GM19351 (cell line): ENCODE results near the gene PITPNM1.
A peak's percentile ranks its signal among the peaks of the same experiment; 100 is the strongest.
"Not testable (repeated sequence)": the region's sequence is repeated elsewhere in the genome, so short reads cannot be mapped to it uniquely, and the experiment has no call there.

Source experiments
- ATAC-seq: cut with Tn5 transposase; IDR thresholded peaks from one replicate; pipeline ENCODE4 v1.9.1; 2021; ENCODE audit warnings: mild to moderate bottlenecking, moderate library complexity; ENCODE audit not compliant: unreplicated experiment

Gene PITPNM1

DNA sequence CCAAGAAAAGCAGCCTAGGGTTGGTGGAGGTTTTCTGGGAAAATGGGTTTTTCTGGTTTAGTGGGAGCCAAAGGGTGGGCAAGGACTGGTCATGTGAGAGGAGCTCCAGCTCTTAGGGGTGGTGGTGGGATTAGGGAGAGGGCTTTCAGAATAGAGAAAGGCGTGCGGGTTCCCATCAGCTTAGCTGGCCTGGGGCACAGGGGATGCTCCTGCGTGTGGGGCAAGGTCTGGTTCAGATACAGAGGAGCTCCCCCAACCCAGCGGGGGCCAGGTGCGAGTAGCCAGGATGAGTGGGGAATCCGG is 36.8 kb downstream of the PITPNM1 start:
- ATAC-seq: peak; percentile 13

DNA sequence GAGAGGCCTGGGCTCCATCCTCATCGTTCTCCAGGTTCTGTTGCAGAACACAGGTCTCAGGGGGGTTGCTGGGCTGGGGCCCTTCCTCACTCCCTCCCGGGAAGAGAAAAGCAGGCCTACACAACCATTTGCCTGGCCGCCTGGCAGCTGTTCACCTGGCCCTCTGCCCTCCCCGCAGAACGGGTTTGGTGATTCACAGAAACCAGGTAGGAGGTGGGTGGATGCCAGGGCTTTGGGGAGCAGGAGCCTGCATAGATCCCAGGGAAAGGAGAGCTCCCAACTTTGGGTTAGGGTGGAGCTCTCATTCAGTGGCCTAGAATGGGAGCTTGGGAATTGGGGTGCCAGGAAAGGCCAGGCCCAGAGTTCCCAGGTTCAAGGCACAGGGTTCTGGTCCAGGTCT is 37.1 kb downstream of the PITPNM1 start:
- no peak for ATAC-seq

DNA sequence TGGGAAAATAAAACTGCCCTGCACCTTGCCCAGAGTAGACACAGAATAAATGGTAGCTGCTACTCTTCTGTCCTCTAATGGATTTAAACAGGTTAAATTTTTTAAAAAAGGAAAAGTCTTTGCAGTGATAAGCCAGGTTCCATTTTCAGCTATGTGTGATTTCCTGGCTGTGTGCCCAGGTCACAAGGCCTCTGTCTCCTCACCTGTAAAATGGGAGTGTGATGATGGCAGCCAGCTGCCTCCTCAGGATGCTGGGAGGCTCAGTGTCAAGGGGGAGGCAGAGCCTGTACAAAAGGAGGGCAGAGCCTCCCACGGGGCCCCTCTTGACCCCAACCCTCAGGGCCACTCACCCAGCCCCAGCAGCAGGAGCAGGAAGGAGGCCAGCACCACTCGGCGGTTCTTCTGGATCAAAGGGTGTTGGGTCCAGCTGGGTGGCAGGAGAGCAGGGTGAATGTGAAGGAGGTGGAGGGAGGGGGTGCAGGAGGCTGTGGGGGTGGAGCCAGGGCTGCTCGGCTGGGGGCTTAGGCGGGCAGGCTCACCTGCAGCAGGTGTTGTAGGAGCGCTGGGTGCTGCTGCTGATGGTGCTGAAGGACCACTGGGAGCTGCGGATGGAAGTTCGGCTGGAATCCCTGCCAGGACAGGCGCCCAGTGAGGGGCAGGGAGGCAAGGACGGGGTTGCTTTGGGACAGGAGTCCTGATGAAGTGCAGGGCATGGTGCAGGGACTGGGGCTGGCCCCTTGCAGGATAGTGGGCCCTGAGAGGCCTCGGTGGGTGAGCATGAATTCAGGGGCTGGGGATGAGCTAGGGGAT is 38.0 kb downstream of the PITPNM1 start:
- no peak for ATAC-seq

DNA sequence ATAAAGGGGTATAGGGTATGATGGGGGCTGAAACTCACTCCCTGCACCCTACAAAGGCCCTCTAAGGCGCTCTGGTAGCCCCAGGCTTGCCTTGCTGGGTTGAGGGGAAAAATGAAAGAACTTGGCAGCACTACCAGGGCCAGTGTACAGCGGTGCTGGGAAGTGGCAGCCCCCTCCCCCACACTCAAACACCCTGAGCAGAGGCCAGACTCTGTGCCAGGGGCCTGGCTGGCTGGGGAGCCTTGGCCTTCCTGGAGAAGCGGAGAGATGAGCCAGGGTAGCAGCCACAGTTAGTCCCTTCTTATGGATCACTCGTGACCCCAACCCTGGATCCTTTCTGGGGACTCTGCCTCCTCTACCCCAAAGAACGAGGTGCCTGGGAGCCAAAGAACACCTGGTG is 38.8 kb downstream of the PITPNM1 start:
- ATAC-seq: no peak

DNA sequence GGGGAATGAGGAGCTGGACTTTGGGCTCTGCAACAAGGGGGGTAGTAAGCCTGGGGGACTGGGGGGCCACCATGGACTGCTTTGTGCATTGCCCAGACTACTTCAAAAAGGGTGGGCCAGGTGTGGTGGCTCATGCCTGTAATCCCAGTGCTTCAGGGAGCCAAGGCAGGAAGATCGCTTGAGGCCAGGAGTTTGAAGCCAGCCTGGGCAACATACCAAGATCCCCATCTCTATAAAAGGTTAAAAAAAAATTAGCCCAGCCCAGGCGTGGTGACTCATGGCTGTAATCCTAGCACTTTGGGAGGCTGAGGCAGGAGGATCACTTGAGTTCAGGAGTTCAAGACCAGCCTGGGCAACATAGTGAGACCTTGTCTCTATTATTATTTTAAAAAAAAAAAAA is 39.6 kb downstream of the PITPNM1 start:
- ATAC-seq: not testable (repeated sequence)

DNA sequence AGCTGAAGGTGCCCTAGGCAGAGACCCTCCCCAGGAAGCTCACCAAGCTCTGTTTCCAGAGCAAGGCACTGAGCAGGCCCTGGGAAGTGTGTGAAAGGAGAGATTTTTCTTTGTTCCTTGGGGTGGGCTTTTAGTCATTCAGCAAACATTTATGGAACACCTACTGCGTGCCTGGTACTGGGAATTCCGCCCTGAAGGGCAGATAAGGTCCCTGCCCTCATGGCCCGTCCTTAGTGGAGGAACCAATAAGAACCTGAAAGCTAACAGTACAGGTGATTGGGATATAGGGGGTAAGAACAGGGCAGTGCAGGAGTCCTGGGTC is 40.0 kb downstream of the PITPNM1 start:
- ATAC-seq: no peak

DNA sequence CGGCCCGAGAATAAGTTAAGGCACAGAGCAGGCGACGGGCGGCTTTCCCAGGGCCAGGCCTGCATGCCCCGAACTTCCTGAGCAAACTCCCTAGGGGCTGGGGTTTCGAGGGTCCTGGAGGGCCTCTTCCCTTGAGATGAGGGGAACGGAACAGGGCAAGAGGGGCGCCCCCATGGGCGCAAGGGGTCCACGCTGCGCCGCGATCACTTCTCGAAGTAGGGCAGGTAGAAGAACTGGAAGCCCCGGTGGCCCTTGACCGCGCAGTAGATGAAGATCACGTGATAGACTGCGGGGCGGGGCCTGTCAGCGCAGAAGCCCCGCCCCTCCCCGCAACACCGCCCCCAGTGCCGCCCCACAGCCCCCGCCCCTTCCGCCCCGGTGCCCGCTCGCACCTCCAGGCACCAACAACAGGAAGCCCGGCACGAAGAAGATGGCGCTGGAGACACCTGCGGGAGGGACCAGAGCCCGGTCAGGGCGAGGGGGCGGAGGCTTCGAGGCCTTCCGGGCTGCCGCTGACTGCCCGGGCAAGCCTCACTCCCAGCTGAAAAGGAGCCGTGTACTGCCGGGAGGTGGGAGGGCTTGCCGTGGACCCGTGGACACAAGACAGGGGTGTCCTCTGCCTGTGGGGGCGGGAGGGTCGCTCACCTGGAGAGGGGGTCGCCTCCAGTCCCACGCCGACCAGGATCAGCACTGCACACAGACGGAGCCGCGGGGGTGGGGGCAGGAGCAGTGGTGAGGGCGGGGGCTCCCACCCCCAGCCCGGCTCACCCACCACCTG is 40.6 kb downstream of the PITPNM1 start:
- ATAC-seq: peak; percentile 55

DNA sequence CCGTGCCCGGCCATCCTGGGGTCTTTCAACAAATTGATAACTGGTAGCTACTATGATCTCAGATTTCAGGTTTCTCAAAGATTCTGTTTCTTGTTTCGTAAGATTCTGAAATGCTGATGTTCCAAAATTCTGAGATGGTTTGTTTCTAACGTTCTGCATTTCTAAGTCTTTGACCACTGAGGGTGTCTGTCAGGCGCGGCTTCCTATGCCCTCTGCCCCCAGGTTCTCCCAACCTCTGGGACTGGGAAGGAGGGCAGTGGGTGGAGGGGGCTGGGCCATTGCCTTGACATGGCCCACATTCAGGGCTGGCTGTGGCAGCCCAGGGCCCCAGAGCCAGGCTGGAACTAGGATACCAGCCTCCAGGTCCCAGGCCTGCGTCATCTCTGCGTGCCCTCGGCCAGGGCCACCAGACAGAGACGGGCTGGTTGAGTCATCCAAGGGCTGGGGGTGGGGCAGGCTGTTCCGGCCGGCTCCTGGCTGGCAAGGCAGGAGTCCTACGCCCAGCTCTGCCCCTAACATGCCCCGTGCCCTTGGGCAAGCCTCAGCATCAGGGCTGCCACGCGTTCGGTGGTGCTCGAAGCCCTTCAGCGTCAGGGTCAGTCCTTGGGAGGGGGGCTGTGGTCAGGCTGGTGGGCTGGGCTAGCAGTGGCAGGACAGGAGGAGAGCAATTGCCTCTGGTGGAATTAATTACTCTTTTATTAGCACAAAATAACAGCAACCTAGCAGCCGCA is 41.3 kb downstream of the PITPNM1 start:
- ATAC-seq: no peak

DNA sequence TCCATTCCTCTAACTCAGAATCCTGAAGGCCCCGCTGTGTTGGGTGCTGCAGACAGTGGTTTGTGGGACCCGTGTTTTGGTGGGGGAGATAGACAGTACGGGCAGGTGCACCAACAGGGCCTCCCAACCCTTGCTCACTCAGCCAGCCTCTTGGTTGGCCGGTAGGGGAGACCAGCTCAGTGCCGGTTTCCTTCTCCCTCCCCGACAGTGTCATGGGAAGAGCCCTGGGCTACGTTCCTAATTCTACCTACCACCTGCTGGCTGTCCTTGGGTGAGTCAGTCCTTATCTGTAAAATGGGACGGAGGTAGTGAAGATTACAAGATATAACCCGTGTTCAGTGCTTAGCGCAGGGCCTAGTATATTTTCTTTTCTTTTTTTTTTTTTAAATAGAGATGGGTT is 42.0 kb downstream of the PITPNM1 start:
- ATAC-seq: no peak

DNA sequence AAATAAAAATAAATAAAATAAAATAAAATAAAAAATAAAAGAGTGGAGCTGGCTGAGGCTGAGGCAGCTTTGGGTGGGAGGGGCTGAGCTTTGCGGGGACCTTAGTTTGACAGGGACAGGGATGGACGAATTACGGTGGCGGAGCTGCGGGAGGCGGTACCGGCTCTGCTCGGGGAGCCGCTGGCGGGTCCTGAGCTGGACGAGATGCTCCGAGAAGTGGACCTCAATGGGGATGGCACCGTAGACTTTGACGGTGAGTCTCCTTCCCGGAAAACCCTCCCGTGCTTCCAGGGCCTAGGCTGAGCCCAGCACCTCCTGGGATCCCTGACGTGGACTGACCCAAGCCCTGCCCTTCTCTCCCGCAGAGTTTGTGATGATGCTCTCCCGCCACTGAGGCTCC is 46.9 kb downstream of the PITPNM1 start:
- no peak for ATAC-seq

DNA sequence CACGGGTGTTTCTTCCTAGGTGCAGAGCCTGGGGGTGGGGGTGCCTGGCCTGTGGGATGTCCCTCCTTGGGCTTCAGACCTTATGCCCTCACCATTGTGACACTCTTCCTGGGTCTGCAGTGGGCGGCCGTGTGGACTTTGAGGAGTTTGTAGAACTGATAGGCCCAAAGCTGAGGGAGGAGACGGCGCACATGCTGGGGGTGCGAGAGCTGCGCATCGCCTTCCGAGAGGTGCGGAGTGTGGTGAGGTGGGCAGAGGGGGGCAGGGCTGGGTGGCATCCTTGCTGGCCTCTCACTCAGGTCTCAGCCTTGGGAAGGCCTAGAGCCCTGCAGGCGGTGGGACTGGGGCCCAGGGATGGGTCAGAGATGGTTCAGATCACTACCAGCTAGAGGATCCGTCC is 47.7 kb downstream of the PITPNM1 start:
- ATAC-seq: no peak

DNA sequence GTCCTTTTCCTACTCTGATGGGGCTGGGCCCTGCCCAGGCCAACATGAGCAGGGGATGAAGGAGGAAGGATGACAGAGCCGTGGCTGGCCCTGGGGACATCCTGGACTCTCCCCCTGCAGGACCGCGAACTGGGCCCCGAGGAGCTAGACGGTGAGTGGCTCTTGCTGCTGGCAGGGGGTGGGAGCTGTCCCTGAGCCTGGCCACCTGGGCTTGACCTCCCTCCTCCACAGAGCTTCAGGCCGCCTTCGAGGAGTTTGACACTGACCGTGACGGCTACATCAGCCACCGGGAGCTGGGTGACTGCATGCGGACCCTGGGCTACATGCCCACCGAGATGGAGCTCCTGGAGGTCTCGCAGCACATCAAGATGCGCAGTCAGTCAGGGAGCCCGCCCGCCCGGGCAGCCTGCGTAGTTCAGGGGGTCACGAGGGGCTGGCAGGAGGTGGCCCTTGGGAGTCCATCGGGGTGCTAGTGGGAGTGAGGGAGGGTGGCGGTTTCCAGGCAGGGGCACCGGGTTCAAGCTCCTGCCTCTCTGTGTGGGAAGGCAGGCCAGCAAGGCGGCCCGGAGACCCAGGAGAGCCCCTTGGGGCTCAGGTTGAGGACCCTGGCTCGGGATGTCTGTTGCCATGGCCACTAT is 49.0 kb downstream of the PITPNM1 start:
- ATAC-seq: no peak

DNA sequence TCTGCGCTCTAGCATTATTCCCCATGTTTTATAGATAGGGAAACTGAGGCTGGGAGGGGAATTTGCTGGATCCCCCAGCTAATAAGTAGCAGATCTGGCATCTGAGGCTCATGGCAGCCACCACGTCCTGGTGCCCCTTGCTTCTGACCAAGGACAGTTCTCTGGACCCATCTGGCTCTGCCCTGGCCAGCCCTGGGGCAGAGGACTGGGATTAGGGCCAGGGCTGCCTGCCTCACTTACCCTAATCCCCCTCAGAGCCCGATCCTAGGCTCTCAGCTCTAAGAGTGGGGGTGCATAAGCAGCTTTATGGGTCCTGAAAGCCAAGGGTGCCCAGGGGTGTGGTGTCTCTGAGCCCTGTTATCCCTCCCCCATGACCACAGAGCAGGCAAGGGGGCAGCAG is 50.1 kb downstream of the PITPNM1 start, which contains the start of gene CABP4:
TSS of gene CABP4 (plus strand) at position 301 of the 400 bp plus-strand sequence. CDS start at position 371, 70 bp downstream.
- no peak for ATAC-seq

DNA sequence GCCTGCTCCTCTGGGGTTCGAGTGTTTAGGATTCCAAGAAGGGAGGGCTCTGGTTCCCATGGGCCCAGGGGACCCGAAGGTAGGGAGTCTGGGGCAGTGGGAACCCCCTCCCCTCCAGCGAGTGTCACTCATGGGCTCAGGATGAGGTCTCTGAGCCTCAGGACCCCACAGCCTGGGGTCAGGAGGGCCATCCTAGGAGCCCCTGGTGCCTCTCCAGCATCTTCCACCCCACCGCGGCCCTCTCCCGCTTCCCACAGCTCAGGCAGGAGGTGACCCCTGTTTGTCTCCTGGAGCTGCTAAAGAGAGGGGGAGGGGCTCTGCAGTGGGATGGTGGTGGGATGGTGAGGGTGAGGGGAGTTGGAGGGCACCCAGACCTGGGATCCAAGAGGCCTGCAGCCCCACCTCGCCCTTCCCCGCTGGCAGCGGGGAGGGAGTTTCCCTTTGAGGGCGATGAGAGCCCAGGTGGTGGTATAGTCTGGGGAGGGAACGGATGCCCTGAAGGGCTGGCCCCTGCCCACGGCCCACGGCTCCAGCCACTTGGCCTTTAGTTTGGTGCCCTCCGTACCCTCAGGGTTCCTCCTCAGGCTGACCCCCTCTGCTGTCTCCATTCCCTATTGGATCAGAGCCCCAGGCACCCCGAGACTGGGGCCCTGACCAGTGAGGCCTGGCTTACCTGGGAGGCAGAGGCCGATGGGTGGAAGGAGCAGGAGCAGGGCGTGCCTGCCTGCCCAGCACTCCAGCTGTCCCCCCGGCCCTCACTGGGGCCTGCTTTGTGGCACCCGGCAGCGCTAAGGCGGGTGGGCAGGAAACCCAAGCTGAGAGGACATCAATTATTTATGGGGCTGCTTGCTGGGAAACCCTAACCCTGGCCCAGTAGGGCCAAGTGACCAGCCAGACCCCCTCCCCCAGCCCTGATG is 51.1 kb downstream of the PITPNM1 start:
- ATAC-seq: no peak

DNA sequence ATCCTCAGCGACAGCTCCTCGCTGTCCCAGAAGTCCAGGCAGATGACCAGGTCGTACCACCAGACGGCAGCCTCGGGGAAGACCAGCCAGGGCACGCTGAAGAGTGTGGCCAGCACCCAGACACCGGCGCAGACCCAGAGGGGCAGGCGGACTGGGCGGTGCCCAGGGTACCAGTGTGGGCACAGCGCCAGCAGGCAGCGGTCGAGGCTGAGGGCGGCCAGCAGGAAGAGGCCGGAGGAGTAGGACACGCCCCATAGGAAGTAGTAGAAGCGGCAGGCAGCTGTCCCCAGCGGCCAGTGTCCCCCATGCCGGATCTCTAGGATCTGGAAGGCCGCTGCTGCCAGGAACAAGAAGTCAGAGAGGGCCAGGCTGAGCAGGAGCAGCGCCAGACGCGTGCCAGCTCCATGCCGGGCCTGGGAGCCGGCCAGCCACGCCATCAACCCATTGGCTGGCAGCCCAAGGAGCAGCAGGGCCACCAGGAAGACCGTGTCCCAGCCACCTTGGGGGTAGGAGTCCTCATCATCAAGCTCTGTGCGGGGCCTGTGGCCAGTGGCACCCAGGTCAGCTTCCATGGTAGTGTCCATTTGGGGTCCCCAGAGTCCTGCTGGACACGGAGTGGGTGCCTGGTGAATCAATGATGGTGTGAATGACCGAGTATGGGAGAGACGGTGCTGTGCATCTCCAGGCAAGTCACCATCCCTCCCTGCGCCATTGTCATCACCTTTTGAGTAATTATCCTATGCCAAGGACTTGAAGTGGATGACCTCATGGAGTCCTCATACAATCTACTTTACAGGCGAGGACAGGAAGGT is 52.8 kb downstream of the PITPNM1 start, which contains the start of gene GPR152:
TSS of gene GPR152 (minus strand) at position 589 of the 812 bp plus-strand sequence. CDS start at position 584, 5 bp downstream.
- ATAC-seq: no peak

DNA sequence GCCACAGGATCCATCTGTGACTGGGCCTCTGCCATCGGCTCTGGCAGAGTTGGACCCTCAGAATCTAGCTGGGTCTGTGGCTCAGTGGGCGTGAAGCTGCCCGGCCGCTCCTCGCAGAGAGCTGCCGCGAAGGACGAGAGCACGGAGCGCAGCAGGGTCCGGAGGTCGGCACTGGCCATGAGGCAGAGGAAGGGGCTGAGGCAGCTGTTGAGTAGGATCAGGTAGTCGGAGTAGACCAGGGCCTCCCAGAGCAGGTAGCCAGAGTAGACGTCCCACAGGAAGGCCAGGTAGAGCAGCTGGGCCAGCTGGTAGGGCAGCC is 53.5 kb downstream of the PITPNM1 start:
- no peak for ATAC-seq

DNA sequence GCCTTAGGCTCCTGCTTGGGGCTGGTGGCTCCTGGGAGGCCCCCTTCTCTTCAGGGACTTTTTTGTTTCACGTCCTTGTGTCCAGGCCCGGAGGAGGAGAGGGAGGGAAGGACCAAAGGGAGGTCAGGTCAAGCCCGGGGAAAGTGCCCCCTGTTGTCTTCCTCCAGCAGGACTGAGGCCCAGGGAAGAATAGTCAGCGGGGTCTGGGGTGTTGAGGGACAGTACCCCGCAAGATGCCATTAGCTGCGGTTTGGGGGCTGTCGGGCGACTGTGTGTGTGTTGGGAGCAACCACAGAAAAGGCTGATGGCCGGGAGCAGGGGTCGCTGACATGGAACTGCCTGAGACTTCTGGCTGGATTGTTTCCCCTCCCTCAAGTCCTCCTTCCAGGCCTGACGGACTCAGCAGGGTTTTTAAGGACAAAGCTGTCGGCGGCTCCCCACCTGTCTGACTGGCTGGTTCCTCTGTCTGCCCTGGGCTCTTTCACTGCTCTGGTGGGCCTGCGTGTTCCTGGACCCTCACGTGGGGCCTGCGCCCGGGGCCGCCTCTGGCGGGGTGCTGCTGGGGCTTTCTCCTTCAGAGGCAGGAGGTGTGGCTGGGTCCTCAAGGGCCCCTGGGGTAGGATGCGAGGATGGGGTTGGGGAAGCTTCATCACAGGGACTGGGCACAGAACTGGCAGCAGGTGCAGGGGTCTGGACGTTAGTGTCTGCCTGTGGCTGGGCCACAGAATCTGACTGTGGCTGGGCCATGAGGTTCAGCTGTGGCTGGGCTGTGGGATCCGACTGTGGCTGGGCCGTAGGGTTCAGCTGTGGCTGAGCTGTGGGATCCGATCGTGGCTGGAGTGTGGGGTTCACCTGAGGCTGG is 54.1 kb downstream of the PITPNM1 start:
- no peak for ATAC-seq

DNA sequence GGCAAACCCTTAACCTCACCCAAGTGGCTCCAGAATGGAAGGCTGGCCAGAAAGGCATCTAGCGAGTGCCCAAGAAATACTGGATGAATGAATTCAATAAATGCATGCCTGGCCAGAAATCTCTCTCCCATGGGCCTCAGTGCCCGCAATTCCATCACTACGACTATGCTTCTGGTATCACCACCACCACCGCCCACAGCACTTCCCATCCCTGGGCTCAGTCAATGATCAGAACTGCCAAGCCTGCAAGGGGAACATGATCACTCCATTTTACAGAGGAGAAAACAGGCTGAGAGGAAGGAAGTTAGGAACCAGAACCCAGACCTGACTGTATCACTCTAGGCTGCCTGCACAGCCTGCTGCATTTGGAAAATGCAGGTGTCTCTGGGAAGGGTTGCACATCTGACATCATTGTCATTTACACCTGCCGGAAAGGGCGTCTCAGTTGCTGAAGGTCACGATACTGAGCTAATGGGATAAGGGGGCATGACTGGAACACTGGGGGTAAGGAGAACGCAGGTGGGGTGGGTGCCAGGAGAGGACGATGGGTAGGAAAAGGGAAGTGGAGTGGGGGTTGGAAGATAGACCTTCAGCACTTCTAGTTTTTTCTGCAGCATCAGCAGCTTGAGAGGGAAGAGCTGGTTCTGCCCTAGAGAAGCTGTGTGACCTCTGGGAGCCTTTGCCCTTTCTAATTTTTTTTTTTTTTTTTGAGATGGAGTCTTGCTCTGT is 55.9 kb downstream of the PITPNM1 start:
- ATAC-seq: no peak
